ENCODE results near the gene MAP3K2.
A peak's percentile ranks its signal among the peaks of the same experiment; 100 is the strongest.

Gene MAP3K2

DNA sequence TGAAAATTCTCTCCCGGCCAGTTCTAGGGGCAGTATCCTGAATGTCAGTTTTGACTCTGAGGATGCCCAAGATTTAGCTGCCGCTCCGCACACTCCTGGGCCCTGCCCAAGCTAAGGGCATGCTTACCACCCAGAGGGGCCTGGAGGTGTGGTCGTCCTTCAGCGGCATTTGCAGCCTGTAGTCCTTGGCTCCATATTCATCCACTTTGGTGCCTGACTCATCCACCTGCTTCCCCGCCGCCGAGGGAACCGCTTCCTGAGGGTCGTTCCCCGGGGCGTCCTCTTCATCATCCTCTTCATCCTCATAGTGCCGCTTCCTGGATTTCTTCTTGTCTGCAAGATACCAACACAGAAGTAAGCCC lies 94.4 kb downstream of the MAP3K2 start:
- DNase-seq (ENCODE audit: low spot score), result peak; percentile 5

DNA sequence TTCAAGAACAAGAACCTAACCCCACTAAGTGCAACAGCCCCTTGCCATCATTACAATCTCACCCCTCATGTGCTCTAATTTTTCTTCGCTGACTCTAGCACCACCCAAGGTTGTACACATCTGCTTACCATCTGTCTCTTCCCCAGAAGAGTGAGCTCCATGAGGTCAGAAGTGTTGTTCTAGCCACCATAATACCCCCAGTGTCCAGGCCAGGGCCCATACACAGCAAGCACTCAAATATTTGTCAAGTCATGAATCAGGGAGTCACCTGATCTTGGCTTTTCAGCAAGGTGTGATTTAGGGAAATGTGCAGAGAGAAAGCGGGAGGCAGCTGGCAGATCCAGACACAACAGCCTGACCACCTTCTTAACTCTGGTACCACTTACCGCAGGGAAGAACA lies 99.5 kb downstream of the MAP3K2 start:
- no peak for DNase-seq (ENCODE audit: low spot score)

DNA sequence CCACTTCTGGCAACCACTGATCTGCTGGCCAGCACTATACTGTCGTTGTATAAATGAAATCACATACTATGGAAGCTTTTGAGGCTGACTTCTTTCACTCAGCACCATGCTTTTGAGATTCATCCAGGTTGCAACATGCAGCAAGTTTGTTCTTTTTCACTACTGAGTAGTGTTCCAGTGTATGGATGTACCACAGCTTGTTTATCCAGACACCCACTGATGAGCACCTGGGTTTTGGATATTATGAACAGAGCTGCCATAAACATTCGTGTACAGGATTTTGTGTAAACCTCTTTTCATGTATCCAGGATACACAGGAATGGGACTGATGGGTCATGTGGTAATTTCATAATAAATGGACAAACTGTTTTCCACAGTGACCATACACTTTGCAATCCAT lies 104.5 kb downstream of the MAP3K2 start:
- DNase-seq (ENCODE audit: low spot score), result no peak

DNA sequence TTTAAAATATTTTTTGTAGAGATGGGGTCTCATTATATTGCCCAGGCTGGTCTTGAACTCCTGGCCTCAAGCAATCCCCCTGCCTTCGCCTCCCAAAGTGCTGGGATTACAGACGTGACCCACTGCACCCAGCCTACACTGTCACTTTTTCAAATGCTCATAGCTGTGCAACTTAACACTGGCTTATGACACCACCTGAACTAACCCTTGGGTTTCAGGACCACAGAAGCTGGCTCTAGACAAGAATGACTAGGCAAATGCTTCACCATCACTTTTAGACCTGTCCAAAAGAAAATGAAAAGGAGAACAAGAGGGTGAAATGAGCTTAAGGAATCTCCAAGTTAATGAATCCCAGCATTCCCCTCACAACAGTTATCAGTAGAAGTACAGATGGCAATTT lies 107.1 kb downstream of the MAP3K2 start:
- no peak for DNase-seq (ENCODE audit: low spot score)

DNA sequence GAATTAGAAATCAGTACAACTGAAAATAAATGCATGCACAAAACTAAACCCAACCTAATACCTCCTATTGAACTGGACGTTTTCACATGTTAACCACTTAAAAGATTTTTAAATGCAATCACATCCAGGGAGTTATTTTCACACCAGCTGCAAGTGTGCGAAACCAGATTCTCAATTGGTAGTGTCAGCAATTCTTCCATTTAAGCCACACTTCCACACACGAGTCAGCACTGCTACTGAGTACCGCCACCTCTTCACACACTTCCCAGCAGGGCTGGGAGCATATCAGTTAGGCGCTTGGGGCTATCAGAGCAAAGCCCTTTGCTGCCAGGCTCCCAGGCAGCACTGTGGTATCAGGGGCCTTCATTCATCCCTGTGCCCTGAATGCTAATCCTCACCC lies 108.0 kb downstream of the MAP3K2 start:
- DNase-seq (ENCODE audit: low spot score), result no peak

DNA sequence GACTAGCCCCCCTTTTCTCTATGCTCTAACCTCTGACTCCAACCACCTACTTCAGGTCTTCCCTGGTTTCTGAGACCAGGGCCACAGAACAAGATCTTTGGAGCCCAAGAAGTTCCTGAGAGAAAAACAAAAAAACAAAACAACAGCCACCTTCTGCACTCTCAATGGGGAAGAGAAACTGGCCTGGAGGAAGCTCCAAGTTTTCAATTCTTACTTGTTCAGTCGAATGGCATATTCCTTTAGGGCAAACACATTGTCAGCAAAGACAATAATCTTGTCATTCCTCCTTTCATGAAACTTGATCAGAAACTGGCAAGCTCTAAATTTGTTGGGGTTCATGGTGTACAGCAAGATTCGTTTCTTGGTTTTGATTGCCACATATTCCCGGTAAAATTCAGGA lies 108.8 kb downstream of the MAP3K2 start:
- no peak for DNase-seq (ENCODE audit: low spot score)

DNA sequence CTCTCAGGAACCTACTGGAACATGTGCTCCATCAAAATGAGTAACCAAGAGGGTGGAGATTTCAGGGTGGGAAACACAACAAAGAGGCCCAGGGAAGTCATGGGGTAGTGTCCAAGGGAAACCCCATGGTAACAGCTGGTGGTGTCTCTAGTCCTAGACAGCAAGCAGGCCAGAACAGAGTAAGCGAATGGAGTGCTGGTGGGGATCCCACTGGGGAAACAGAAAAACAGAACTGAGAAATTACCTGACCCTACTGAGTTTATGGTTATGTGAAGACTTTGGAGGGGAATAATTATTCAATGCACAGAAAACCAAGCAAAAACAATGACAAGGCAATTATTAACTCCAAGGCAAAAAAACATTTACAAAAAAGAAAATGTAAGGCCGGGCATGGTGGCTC lies 110.7 kb downstream of the MAP3K2 start:
- no peak for DNase-seq (ENCODE audit: low spot score)

DNA sequence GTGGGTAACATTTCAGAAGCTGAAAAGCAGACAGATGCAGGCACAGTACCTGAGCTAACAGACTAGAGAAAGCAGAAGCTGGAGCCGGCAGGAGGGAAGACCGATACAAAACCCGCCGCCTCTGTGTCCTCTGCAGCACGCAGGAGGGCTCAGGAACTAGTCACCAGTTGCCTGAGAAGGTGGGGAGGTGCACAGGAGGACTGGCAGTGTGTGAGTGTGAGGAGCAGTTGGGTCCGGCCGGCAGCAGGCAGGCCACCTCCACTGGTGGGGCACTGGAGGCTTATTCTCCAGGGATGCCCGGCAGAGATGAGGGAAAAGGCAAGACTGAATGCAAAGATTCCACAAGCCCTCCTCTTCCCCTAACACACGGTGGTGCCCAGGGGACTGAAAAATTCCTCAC lies 112.0 kb downstream of the MAP3K2 start:
- no peak for DNase-seq (ENCODE audit: low spot score)

DNA sequence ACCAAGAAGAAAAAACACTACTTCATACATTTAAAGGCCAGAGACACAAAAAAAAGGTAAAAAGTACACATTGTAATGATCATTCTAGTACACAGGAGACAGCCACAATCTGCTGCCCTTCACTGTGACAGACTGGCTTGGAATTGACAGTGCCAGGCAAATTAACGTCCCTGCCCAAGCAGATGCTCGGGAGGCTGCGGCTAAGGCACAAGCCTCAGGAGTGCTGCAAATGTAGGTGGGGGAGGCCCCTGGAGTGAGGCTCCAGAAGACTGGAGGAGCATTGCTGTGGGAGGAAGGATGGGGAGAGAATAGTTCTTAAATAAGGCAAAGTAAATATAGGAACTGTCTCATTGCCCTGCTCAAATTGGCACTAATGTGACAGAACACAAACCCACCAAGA lies 112.4 kb downstream of the MAP3K2 start:
- DNase-seq (ENCODE audit: low spot score), result no peak

DNA sequence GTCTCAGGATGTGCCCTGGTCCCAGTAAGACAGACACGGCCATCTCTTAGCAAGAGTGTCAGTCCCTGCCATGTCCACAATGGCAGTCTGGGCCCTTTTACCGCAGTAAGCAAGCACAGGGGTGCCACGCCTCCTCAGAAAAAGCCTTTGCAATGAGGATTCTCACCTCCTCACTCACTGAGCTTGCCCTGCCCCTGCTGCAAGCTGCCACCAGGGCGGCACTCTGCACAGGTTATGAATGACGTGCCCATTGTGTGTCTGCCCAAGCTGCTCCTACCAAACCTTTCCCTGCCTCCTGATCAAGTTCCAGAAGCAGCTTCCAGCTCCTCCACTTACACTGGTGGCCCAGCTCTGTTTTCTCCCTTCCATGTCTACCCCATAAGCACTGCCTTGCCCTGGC lies 117.1 kb downstream of the MAP3K2 start:
- no peak for DNase-seq (ENCODE audit: low spot score)

DNA sequence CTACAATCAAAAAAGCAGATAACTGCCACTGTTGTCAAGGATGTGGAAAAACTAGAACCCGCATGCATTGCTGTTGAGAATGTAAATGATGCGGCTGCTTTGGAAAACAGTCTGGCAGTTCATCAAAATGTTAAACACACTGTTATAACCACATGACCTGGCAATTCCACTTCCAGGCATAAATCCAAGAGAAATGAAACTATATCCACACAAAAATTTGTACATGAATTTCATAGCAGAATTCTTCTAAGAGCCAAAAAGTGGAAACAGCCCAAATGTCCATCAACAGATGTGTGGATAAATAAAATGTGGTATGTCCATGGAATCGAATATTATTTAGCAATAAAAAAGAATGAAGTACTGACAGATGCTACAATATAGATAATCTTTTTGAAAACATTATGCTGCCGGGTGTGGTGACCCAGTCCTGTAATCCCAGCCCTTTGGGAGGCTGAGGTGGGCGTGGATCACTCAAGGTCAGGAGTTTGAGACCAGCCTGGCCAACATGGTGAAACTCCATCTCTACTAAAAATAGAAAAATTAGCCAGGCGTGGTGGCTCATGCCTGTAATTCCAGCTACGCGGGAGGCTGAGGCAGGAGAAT lies 125.9 kb downstream of the MAP3K2 start:
- no peak for DNase-seq (ENCODE audit: low spot score)

DNA sequence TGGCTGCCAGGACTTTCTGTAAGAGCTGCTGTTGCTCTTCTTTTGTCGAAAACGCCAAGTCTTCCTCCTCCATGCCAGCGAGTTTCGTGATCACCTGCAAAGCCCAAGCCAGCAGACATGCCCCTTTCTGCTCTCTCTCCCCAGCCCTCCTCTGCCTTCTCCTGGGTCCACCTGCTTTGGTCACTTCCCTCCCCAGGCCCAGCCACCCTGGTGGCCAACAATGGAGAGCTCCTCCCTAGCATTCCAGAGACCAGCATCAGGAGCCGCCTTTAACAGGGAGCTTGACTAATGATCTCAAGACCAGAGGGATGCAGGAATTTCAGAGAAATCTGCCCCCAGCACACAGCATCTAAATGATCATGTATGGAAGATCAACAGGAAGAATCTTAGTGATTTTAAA lies 128.4 kb downstream of the MAP3K2 start:
- no peak for DNase-seq (ENCODE audit: low spot score)

DNA sequence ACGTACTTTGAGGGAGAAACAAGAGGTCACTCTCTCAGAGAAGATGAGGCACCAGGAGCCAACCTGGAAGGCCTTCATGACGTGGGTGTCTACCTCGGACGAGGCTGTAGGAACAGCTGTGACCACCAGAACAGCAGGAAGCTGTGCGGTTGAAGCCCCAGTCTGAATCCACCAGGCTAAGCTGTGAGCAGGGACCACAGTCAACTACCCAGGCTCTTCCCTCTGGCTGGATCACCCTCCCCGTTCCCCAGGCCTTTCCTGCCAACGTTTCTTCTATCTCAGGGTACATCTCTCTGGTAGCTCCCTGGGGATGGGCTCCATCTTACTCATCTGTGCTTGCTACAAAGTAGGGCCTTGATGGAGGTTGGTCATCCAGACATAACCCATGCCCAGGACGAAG lies 130.9 kb downstream of the MAP3K2 start:
- DNase-seq (ENCODE audit: low spot score), result no peak

DNA sequence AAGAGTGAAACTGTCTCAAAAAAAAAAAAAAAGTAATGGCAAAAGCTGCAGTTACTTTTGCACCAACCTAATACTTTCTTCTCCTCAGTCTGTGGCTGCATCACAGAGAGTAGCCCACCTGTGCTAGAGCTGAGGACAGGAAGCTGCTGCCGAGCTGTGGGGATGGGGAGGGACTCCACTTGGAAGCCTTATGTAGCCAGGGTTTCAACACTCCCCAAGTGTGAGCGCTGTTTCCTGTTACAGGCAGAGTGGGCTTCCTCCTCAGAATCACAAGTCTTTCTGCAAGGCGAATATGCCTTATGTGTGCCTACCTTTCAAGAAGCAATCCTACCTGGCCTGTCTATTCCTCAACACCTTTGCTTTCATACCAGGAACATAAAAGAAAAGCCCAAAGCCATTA lies 131.4 kb downstream of the MAP3K2 start:
- DNase-seq (ENCODE audit: low spot score), result no peak

DNA sequence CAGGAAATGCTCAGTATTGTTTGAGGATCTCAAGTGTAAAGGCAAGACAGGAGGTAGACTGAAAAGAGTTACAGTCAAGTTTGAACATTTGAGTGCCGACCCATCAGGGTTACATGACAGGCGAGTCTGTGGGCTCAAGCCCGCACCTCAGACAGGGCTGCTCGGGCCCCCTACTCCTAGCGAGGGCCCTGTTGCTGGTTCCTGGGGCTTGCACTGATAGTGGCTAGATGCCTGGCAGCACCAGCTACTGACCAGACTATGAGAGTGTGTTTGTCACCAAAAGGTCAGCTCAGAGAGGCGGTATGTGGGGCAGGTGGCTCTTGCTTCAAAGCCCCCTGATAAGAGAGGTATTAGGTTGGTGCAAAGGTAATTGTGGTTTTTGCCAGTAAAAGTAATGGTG lies 132.1 kb downstream of the MAP3K2 start:
- no peak for DNase-seq (ENCODE audit: low spot score)

DNA sequence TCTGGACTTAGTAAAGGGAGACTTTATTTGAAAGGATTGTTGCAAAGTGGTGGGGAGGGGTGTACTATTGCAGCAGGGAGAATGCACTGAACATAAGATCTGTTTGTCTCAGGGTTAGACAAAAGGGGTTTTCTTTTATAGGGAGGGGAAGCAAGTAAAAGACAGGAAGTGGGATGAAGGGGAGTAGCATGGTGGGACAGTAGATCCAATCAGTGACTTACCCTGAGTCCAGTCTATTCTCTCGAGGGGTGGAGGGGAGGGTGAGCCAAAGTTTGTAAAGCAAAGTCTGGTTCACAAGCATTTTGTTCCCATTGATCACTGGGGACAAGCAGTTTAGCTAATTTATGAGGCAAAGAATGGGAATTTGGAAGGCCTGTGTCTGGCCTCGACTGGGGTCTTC lies 132.6 kb downstream of the MAP3K2 start:
- no peak for DNase-seq (ENCODE audit: low spot score)

DNA sequence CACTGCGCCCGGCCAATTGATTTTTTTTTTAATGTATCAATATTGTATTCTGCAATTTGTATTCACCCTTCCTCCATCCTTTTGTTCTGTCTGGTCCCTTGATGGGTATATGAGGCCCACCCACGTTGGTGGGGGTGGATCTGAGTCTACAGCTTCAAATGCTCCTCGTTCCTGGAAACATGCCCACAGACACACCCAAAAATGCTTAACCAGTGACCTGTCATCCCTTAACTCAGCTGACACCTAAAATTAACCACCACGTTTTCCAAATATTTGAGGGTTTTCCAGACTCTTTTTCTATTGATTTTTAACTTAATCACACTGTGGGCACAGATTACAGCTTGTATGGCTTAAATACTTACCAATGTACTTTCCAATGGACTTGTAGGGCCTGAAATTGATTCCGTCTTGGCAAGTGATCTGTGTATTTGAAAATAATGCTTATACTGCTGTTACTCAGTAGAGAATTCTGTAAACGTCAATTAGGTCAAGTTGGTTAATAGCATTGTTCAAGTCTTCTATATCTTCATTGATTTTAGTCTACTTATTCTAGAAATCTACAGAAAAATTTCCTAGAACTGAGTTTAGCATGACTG lies 133.3 kb downstream of the MAP3K2 start:
- peak; percentile 33 for DNase-seq (ENCODE audit: low spot score)

Data from AG08395 (cell line).